IPS-11a (cell line): ENCODE results near the gene ALK.

Experiments
- H3K4me3 ChIP-seq: one replicate; pipeline ENCODE4 v1.5.1; 2013; ENCODE audit warnings: low read depth, low read length, control low read depth

ALK gene

GRCh38 chr2:29662861-29663260, 258.5 kb downstream of the ALK start:
- no peak overlapping the region for H3K4me3 ChIP-seq

GRCh38 chr2:29660201-29660600, 261.2 kb downstream of the ALK start:
- no peak overlapping the region for H3K4me3 ChIP-seq

- no peak overlapping the region for H3K4me3 ChIP-seq
Measured at GRCh38 chr2:29659178-29659577, 262.2 kb downstream of the ALK start.

GRCh38 chr2:29657674-29658073, 263.7 kb downstream of the ALK start:
- no peak overlapping the region for H3K4me3 ChIP-seq

GRCh38 chr2:29655391-29656086, 265.8 kb downstream of the ALK start:
- H3K4me3 ChIP-seq, result no peak overlapping the region

- no peak overlapping the region for H3K4me3 ChIP-seq
Measured at GRCh38 chr2:29650631-29651097, 270.7 kb downstream of the ALK start.

- no peak overlapping the region for H3K4me3 ChIP-seq
Measured at GRCh38 chr2:29644949-29645348, 276.4 kb downstream of the ALK start.

- no peak overlapping the region for H3K4me3 ChIP-seq
Measured at GRCh38 chr2:29643196-29643595, 278.2 kb downstream of the ALK start.

- H3K4me3 ChIP-seq, result no peak overlapping the region
Measured at GRCh38 chr2:29640360-29640759, 281.0 kb downstream of the ALK start.

- H3K4me3 ChIP-seq, result no peak overlapping the region
Measured at GRCh38 chr2:29638641-29639040, 282.7 kb downstream of the ALK start.

GRCh38 chr2:29634916-29635315, 286.5 kb downstream of the ALK start:
- H3K4me3 ChIP-seq, result no peak overlapping the region

- no peak overlapping the region for H3K4me3 ChIP-seq
Measured at GRCh38 chr2:29632018-29632417, 289.4 kb downstream of the ALK start.

GRCh38 chr2:29629495-29629894, 291.9 kb downstream of the ALK start:
- H3K4me3 ChIP-seq, result no peak overlapping the region

- H3K4me3 ChIP-seq, result no peak overlapping the region
Measured at GRCh38 chr2:29628862-29629261, 292.5 kb downstream of the ALK start.

GRCh38 chr2:29628108-29628745, 293.2 kb downstream of the ALK start:
- no peak overlapping the region for H3K4me3 ChIP-seq

GRCh38 chr2:29627279-29627711, 294.1 kb downstream of the ALK start:
- no peak overlapping the region for H3K4me3 ChIP-seq

- no peak overlapping the region for H3K4me3 ChIP-seq
Measured at GRCh38 chr2:29620890-29621289, 300.5 kb downstream of the ALK start.

- H3K4me3 ChIP-seq, result no peak overlapping the region
Measured at GRCh38 chr2:29619689-29620088, 301.7 kb downstream of the ALK start.

GRCh38 chr2:29618024-29618423, 303.4 kb downstream of the ALK start:
- H3K4me3 ChIP-seq, result no peak overlapping the region

GRCh38 chr2:29617351-29617750, 304.0 kb downstream of the ALK start:
- no peak overlapping the region for H3K4me3 ChIP-seq

- no peak overlapping the region for H3K4me3 ChIP-seq
Measured at GRCh38 chr2:29616569-29616968, 304.8 kb downstream of the ALK start.

- no peak overlapping the region for H3K4me3 ChIP-seq
Measured at GRCh38 chr2:29615841-29616240, 305.5 kb downstream of the ALK start.

GRCh38 chr2:29615183-29615582, 306.2 kb downstream of the ALK start:
- H3K4me3 ChIP-seq, result no peak overlapping the region
